ENCODE data around the gene CAMK2D.
A peak's percentile ranks its signal among the peaks of the same experiment; 100 is the strongest.
"Not testable (repeated sequence)": the region's sequence is repeated elsewhere in the genome, so short reads cannot be mapped to it uniquely, and the experiment has no call there.

CAMK2D gene
- 70.3 to 86.3 reads per million in 2 donors for total RNA-seq

GRCh38 chr4:113761620-113762185, at the start of gene CAMK2D:
Gene CAMK2D, minus strand, starts transcription at chr4:113761738. Its CDS starts 670 bp downstream, at chr4:113761068.
- DNase-seq = peak; percentile 57

DNA sequence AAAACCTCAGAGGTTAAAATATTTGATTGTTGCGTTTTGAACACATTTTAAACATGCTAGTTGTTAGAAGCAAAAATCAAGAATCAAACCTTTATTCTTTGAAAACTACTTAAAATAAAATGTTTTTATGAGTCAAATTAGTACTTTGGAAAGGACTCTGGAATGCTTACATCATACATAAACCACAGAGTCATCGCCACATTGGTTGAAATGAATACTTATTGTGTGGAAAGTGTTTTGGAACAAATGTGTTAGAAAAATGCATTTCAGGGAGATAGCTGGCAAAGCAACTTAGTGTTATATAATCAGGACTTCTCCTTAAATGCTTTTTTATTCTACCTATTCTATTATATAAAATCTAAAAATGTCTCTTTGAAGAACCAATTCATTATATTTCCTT, 49.4 kb upstream of the CAMK2D start:
- DNase-seq = no peak

DNA sequence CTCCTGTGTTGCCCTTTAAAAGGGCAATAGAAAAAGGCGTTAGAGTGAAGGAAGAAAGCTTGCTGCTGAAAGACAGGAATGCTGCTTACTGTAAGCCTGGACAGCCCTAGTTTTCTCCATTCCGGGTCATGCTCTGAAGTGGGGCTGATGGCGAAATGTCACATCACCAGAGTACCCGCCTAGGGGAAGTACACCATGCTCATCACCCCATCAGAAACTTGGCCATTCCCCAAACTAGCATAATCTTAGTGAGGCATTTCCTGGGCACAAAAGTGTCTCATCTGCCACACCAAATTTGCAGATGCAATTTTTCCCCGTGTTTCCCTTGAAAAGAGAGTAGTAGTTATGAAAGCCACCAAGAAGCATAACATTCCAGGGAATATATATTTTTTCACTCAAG, 47.8 kb upstream of the CAMK2D start:
- DNase-seq = no peak

- no peak for DNase-seq
Observed at GRCh38 chr4:113806850-113807249, 45.3 kb upstream of the CAMK2D start.

DNA sequence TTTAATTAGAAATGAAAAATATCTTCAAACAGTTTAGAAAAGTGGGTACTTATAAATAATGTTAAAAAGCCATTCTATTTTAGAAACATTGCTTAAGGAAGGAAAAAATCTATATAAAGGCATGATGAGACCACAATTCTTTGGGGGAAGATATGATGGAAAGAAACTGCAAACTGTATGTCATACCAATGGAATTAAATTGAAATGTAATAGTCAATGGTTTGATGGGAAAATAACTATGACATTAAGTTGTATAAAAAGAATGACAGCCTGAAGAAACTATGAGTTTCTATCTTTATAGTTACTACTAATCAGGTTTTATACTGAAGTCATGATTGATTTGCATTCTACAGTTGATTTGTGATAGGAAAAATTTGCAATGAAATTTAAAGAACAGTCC, 40.3 kb upstream of the CAMK2D start:
- DNase-seq = no peak

DNA sequence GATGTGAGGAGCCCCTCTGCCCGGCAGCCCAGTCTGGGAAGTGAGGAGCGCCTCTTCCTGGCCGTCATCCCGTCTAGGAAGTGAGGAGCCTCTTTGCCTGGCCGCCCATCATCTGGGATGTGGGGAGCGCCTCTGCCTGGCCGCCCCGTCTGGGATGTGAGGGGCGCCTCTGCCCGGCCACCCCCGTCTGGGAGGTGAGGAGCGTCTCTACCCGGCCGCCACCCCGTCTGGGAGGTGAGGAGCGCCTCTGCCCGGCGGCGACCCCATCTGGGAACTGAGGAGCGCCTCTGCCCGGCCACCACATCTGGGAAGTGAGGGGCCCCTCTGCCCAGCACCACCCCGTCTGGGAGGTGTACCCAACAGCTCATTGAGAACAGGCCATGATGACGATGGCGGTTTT, 34.8 kb upstream of the CAMK2D start:
- DNase-seq = peak; percentile 4

- no peak for DNase-seq
Observed at GRCh38 chr4:113790478-113790877, 28.9 kb upstream of the CAMK2D start.

DNA sequence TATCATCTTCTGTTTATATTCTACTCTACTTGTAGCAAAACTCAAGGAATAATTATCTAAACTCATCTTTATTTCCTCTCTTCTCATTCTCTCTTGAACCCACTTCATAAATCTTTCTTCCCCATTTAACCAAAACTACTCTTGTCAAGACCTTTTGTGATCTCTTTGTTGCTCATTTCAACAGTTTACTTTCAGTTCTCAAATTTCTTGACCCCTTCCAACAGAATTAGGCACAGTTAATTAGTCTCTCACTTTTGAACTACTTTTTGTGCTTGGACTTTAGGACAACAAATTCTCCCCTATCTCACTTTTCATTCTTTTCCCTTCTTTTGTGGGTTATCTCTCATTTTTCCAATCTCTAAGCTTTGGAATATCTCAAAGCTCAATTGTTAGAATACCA, 27.4 kb upstream of the CAMK2D start:
- no peak for DNase-seq

DNA sequence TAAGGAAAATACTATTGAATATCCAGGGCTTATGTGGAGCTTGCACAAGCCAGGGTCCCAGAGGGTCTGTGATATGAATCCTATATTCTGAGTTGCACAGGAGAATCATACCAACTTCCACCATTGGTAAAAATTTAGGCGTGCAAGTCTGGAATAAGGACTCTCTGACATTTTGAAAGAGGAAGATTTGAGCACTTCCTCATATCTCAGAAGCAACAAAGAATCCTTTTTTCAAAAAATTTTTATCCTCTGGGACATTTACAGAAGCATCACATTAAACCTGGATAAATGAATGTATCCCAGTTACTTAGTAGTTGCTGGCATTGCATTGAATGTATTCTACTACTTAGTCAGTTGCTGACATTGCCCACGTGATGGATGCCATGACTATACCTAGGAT, 24.2 kb upstream of the CAMK2D start:
- DNase-seq = no peak

DNA sequence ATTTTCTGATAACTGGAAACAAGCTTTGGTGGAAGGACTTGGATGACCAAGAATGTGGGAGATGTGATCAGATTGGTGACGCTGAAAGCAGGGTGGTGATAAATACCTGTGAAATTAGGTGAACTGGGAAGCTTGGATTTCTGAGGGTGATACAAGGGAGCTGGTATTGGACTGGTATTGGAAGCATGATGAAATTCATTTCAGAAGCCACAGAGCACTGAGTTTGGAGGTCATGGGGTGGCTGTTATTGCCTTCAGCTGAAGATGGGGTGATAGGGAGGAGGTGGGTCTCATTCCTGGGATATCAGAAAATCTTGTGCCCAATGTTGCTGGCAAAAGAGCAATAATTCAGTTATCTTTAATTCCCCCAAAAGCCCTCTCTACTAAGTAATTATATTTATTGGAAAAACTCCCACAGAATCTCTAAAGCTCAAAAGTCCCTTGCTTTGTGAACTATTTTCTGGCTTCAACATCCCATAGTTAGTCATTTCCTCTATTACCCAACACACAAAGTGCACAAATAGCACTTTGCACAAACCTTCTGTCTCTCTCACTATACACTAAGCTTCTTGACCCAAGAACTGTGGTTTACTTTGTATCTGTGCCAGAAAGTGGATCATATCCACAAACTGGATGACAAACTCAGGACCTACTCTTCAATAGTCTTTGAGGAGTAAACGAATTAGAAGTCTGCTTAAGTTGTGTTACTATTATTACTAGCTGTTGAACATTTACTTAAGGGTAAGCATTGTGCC, 23.1 kb upstream of the CAMK2D start:
- no peak for DNase-seq

- DNase-seq = no peak
Observed at GRCh38 chr4:113783701-113784100, 22.2 kb upstream of the CAMK2D start.

GRCh38 chr4:113783289-113783688, 21.8 kb upstream of the CAMK2D start:
- no peak for DNase-seq

GRCh38 chr4:113781439-113782040, 20.0 kb upstream of the CAMK2D start:
- DNase-seq = no peak

DNA sequence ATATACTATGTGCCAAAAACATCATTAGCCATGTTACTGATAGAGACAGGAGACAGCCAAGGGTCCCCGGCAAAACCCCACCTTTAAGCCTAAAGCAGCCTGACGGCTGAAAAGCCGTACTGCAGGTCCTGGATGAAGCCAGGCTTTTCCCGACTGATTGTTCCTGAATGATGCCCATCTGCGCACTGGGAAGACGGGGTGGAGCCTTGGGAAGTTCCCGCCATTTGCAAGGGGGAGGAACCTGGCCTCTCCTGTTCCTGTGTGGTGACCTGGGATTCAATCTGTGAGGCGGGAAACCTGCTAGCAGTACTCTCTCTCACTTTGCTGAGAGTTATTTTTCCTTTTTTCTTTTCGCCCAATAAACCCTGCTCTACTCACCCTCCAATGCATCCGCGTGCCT, 15.1 kb upstream of the CAMK2D start:
- DNase-seq = no peak

GRCh38 chr4:113776016-113776415, 14.5 kb upstream of the CAMK2D start:
- no peak for DNase-seq

- DNase-seq = no peak
Observed at GRCh38 chr4:113773756-113774155, 12.2 kb upstream of the CAMK2D start.

GRCh38 chr4:113773014-113773413, 11.5 kb upstream of the CAMK2D start:
- no peak for DNase-seq

DNA sequence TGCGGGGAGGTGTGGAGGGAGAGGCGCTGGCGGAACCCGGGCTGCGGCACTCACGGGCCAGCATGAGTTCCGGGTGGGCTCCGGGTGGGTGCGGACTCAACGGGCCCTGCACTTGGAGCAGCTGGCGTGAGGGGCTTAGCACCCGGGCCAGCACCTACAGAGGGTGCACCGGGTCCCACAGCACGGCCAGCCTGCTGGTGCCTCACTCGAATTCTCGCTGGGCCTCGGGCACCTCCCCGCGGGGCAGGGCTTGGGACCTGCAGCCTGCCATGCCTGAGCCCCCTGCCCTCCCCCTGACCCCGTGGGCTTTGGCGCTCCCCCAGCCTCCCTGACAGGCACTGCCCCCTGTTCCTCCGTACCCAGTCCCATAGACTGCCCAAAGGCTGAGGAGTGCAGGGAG, 10.8 kb upstream of the CAMK2D start:
- DNase-seq = peak; percentile 7

DNA sequence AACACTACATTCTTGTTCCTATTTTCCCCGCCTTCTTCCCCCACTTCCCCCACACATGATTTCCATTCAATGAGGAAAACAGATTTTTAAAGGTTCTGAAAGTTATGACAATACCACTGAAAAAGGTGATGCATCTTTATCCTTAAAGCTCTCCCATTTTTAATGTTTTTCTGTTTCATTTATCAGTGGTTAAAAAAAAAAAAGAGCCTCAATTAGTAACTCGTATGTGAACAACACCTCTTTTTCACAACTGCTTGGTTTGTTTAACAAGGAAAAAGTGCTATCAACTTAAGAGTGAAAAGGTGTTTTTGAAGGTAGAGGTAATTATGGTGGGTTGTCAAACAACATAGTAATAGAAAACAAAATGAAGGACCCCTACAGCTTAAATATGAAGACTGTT, 8.2 kb upstream of the CAMK2D start:
- no peak for DNase-seq

GRCh38 chr4:113768952-113769351, 7.4 kb upstream of the CAMK2D start:
- no peak for DNase-seq

DNA sequence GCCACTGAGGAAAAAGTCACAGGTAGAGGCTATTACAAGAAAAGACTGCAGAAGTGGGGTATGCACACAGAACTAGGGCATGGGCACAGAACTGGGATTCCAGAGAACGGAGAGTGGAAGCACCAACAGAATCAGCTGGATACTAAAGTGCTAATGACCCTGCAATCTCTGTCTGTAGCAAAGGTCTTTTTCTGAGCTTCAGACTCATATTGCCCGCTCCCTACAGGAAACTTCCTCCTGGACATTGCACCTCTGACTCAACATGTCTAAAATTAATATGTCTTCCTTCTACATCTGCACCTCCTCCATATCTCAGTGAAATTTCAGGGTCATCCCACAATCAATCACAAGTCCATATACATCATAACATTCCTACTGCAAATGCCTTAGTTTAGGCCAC, 5.3 kb upstream of the CAMK2D start:
- DNase-seq = no peak

DNA sequence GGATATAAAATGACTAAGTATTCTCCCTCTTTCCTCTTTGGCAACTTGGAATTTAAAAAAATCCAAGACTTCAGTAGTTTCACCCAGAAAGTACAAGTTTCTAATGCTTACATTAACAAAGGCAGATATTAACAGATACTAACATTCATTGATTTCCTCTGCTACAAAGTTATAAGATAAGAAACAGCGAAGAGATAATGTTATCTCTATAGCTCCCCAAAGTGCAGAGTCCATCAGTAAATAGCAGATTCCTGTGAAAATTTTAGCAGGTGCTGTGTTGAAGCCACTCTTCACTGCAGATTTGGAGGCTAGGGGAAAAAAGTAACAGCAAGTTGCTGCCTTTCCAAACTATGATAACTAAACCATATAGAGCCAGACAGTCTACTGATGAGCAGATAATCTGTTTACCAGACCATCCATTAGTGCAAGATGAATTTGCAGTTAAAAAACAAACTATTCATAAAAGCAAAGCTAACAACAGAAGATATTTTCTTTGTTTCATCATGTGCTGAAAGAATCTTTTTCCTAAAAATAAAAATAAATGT, 3.3 kb upstream of the CAMK2D start:
- DNase-seq = no peak

- not testable (repeated sequence) for DNase-seq
Observed at GRCh38 chr4:113763923-113764322, 2.4 kb upstream of the CAMK2D start.

DNA sequence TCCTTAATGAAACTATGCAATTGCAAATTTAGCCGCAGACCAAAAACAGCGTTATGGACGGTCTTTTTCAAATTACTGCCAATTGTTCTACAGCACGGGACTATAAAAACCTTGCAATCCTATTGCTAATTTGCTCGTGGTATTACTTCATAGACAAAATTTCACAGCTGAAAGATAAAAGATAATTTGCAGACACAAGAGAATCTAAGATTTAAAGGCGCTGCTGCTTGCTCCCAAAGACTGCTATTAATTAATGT, 1.4 kb upstream of the CAMK2D start:
- no peak for DNase-seq
